ENCODE results near the gene TRAK1.

DNA sequence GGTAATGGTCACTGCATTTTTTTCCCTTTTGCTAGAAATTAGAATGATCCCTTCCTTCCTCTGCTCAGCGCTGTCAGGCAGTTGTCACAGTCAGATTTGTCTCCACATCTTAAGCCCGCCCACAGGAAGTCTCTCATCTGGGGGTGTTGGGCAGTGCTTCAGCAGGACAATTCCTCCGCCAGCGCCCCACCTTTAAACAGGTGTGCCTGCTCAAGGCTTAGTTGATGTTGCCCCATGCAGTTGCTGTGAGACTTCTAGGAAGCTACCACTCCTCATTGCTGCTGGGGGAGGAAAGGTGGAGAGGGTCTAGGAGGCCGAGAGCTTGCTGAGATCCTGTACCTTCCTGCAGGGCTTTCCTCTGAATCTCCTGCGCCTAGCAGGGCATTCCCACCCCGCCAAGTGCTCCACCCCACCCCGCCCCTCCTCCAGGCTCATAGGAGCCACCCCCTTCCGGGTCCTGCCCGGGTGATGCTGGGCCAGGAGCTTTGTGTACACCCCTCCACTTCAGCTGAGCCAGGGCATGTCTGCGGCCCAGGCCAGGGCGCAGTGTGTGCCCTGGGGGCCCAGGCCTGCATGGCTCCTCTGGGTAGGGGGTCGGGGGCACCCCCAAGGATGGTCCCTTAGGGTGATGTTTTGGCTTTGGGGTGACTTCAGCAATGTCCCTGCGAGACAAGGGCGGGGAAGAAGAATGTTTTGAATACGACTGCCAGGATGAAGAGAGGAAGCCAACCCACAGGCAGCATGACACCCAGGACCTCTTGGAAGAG, 68.7 kb downstream of the TRAK1 start:
- TF ChIP-seq, protein P1, sequence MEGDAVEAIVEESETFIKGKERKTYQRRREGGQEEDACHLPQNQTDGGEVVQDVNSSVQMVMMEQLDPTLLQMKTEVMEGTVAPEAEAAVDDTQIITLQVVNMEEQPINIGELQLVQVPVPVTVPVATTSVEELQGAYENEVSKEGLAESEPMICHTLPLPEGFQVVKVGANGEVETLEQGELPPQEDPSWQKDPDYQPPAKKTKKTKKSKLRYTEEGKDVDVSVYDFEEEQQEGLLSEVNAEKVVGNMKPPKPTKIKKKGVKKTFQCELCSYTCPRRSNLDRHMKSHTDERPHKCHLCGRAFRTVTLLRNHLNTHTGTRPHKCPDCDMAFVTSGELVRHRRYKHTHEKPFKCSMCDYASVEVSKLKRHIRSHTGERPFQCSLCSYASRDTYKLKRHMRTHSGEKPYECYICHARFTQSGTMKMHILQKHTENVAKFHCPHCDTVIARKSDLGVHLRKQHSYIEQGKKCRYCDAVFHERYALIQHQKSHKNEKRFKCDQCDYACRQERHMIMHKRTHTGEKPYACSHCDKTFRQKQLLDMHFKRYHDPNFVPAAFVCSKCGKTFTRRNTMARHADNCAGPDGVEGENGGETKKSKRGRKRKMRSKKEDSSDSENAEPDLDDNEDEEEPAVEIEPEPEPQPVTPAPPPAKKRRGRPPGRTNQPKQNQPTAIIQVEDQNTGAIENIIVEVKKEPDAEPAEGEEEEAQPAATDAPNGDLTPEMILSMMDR (IDR thresholded peaks at IDR 0.05; ENCODE audit: poor library complexity): no peak
- TF ChIP-seq EZH2 (IDR thresholded peaks at IDR 0.05; ENCODE audit: borderline replicate concordance): no peak
- TF ChIP-seq EZH2phosphoT487 (IDR thresholded peaks at IDR 0.05; ENCODE audit: low read depth, severe bottlenecking, unreplicated experiment): no peak
